HG03521 (cell line): Measurements from ENCODE around the gene CKS2.
"Not testable (repeated sequence)": the region's sequence is repeated elsewhere in the genome, so short reads cannot be mapped to it uniquely, and the experiment has no call there.

Source experiments
- ATAC-seq: cut with Tn5 transposase; IDR thresholded peaks from one replicate; pipeline ENCODE4 v1.9.1; 2021; ENCODE audit warnings: mild to moderate bottlenecking, moderate library complexity; ENCODE audit not compliant: unreplicated experiment

Gene CKS2

GRCh38 chr9:89310475-89311345 is at the start of gene CKS2:
Gene CKS2, plus strand, starts transcription at chr9:89311195. Its CDS starts 98 bp downstream, at chr9:89311293.
- peak; percentile 89 for ATAC-seq

DNA sequence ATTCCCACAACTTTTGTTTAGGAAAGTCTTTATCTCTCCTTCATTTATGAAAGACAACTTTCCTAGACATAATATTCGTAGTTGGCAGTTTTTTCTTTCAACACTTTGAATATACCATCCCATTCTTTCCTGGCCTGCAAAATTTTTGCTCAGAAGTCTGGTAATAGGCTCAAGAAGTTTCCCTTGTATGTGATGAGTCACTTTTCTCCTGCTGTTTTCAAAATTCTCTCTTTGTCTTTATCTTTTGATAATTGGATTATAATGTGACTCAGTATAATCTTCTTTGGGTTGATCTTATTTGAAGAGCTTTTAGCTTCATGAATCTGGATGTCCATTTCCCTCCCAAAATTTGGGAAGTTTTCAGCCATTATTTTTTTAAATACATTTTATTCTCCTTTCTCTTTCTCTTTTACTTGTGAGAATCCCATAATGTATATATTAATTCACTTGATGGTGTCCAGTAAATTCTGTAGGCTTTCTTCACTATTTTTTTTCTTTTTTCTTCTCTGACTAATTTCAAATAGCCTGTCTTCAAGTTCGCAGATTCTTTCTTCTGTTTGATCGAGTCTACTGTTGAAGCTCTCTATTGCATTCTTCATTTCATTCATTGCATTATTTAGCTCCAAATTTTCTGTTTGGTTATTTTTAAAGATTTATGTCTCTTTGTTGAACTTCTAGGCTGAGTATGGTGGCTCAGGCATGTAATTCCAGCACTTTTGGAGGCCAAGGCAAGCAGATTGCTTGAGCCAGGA is 37.3 kb upstream of the CKS2 start:
- no peak for ATAC-seq

- no peak for ATAC-seq
Observed at GRCh38 chr9:89274838-89275237, 36.2 kb upstream of the CKS2 start.

DNA sequence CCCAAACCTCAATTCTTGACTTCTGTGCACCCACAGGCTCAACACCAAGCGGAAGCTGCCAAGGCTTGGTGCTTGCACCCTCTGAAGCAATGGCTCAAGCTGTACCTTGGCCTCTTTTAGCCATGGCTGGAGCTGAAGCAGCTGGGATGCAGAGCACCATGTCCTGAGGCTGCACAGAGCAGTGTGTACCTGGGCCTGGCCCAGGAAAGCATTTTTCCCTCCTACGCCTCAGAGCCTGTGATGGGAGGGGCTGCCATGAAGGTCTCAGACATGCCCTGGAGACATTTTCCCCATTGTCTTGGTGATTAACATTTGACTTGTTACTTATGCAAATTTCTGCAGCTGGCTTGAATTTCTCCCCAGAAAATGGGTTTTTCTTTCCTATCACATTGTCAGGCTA is 35.0 kb upstream of the CKS2 start:
- not testable (repeated sequence) for ATAC-seq

- no peak for ATAC-seq
Observed at GRCh38 chr9:89277043-89277442, 34.0 kb upstream of the CKS2 start.

DNA sequence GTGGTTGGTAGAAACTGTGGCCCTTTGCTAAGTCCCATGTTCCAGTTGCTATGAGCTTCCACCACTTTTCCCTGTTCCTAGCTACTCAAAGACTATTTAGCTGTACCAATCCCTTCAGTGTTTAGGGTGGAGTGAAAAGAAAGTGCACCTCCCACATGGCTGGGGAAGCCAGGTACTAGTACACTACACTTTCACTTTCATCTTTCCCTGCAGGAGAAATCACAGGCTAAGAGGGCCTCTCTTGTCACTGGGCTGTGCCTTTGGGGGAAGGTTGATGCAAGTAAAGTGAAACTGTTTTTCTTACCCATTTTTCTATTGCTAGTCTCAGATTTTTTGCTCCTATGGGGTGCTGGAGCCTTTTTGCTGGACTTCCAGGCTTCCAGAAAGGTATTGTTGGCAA is 33.5 kb upstream of the CKS2 start:
- no peak for ATAC-seq

- no peak for ATAC-seq
Observed at GRCh38 chr9:89278551-89278950, 32.4 kb upstream of the CKS2 start.

DNA sequence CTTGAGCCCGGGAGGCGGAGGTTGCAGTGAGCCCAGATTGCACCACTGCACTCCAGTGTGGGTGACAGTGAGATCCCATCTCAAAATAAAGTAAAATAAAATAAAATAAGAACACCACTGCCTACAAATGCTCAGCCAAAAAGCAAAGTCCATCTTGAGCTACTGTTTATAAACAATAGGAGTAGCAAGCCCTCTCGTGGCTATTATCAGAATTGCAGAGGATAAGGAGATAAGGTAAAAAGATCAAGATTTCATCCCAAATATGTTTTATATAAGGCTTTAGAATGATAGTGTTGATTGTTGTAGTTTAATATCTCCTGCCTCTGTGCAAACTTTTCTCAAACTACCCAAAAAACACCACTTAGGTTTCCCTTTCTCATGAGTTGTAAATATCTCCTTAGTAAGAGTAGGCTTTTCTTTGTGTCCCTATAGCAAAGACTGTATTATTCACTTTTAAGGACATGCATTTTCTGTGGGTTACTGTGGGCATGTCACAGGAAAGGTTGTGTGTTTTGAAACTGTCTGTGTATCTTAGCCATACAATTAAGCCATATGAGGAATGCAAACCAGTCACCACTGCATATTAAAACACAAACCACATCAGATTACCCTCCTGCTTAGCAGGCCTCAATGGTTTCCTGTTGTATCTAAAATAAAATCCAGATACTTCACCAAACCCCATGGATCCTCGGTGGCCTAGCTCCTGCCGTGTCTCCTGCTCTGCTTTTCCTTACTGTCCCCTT is 31.8 kb upstream of the CKS2 start:
- ATAC-seq: peak; percentile 67

DNA sequence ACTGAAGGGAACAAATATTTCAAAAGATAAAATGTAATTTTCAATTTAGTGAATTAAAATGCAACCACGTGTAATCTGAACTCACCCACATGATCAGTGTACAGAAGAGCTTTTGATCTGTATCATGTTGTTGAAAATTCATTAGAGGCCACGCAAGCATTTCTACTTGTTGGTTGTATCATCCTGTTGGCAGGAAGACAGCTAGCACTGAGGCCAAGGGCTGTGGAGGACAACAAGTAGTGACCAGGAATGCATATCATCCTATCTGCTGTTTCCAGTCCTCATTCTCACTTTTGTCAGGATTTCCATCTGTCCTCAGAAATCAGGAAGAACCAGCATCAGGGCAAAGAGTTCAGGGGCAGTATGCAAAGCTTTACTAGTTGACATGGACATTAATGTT is 29.9 kb upstream of the CKS2 start:
- no peak for ATAC-seq

GRCh38 chr9:89282248-89282968 is 28.6 kb upstream of the CKS2 start:
- not testable (repeated sequence) for ATAC-seq

GRCh38 chr9:89284076-89284475 is 26.9 kb upstream of the CKS2 start:
- no peak for ATAC-seq

DNA sequence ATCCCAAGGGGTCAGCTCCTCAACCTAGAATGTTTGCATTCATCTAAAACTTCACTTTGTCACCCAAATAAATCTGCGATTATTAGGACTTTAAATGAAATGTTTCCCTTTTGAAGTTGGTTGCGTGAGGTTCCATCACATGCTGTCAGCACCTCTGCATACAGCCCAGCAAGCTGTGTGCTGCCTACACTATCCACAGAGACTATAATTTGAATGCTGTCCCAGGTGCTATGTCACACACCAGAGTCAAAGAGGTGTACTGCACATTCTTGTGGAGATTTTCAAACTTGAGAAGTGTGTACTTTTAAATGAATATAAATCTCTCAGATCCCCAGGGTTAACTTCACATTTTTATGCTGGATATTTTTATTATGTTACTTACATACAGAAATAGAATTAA is 19.3 kb upstream of the CKS2 start:
- no peak for ATAC-seq

DNA sequence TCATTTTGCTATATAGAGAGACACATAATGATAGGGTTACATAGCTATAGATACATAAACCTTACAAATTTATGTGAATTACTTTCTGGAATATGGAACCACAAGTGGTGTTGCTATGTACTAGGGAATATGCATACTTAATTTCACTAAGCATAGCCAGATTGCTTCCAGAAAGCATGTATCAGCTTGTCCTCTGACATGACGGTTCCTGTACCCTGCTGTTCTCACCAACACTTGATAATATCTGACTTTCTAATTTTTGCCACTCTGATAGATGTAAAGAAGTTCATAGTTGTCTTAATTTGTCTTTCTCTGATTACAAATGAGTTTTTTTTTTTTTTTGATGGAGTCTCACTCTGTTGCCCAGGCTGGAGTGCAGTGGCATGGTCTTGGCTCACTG is 18.0 kb upstream of the CKS2 start:
- ATAC-seq: no peak

GRCh38 chr9:89295400-89295799 is 15.6 kb upstream of the CKS2 start:
- no peak for ATAC-seq

GRCh38 chr9:89301996-89302395 is 9.0 kb upstream of the CKS2 start:
- ATAC-seq: not testable (repeated sequence)

- ATAC-seq: no peak
Observed at GRCh38 chr9:89304020-89304833, 6.8 kb upstream of the CKS2 start.

DNA sequence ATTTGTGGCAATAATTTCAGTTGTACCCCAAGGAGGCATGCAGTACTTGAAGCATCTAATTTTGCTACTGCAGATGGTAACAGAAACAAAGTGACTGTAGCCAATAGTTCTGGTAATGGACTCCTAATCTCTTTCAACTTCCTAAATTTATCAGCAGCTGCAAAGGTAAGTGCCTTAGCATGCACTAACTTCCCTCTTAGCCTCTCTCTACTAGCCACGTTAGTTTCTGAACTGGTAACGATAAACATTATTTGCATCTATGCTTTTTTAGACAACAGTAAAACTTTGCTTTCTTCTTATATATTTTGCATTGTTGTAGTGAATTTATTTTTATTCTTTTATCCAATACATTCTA is 6.2 kb upstream of the CKS2 start:
- ATAC-seq: no peak

DNA sequence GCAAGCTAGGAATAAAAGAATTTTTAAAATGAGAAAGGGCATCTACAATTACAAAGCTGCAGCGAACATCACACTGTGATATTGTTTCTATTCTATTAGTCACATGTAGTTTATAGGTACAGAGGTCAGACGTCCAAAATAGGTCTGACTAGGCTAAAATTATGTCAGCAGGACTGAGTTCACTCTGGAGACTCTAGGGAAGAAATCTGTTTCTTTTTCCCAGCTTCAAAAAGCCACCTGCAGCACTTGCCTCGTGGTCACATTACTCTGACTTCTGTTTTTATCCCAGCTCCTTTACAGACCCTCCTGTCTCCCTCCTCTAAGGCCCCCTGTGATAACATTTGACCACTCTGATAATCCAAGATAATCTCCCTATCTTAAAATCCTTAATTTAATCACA is 5.1 kb upstream of the CKS2 start:
- ATAC-seq: no peak

GRCh38 chr9:89309166-89309565 is 1.8 kb upstream of the CKS2 start:
- ATAC-seq: no peak
